GM18861 (cell line): ENCODE measurements around the gene PGM1.

Source experiments
- ATAC-seq: cut with Tn5 transposase; IDR thresholded peaks from one replicate; pipeline ENCODE4 v1.9.1; 2021; ENCODE audit not compliant: unreplicated experiment

Gene PGM1

GRCh38 chr1:63600248-63600647, 7.0 kb downstream of the PGM1 start:
- ATAC-seq: no peak

DNA sequence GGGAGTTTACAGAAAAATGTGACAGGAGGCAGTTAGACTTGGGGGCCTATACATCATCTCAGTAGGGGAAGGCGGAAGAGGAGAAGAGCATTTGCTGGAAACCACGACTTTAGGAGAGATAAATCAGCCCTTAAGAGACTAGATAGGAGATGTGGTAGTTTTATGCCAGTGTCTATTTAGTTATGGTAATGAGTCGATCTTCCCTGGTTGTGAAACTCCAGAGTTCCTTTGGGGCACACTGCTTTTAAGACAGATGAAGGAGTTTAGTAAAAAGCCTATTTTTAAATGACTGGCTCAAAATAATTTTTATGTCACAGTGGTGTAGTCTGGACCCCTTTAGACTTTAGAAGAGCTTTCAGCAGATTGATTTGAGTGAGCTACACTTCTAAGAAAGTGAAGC, 7.8 kb downstream of the PGM1 start:
- ATAC-seq: no peak

DNA sequence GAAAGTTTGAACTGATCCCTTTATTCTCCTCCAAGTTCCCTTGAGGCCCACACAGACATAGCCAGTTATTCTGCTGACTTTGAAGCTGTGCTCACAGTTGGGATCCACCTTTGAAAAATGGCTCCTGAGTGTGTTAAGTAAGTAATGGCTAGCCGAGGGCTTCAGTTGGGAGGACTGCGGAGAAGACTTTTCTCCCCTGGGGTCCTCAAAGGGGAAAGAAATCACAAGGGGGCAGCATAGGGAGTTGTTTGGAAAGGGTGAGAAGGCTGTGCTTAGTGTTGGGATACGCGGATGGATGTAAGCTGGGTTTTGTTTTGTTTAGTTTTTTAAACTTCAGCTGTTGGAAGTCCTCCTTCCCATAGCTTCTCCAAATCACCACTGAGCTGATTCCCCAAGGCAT, 8.3 kb downstream of the PGM1 start:
- no peak for ATAC-seq

- no peak for ATAC-seq
These were observed 8.7 kb downstream of the PGM1 start for GRCh38 chr1:63601912-63602311.

- ATAC-seq: no peak
These were observed 9.4 kb downstream of the PGM1 start for GRCh38 chr1:63602629-63603028.

DNA sequence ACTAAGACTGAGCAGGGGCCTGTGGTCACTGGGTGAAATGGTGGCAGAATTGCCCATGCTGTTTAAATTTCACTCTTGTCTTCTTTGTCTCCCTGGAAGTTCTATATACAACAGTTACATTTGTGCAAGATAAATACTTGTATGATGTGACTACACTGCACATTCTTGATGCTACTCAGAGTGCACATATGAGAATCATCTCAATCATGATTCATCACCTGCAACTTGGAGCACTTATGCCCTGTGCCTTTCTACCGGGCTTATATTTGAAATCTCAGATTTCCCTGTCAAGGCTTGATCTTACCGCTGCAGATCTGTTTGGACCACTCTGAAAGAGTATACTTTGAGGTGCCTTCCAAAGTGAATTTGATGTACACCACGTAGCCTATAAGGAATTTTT, 10.6 kb downstream of the PGM1 start:
- ATAC-seq: no peak

DNA sequence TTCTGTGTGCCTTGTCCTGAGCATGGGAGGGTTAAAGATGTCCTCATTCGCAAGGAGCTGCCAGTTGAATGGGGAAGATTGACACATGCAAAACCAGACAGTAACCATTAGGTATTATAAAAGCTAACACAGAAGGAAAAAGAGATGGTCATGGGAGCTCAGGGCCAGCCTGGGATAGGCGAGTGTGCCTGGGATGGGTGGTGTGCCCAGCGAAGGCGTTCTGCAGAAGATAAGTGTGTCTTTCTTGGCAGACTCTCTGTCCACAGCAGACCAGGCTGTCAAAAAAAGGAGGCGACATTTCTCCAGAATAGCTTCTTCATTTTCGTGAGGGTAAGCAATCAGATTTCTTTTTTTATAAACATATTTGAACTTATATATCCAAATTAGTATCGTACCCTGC, 14.1 kb downstream of the PGM1 start:
- no peak for ATAC-seq

DNA sequence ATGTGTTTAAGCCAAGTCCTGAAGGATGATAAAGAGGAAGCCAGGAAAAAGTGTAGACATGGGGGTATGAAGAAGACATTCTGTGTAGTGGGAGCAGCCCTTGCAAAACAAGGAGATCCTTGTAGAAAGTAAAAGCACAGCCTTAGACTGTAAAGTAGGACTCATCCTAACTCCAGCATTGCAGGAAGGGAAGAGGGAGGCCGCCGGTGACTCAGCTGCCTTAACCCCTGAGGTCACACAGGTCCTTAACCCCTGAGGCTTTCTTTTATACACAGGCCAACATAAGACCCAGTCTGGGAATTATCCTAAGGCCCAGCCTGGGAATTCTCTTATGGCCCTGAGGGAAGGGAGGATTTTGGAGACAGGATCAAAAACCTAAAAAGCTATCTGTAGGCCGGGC, 18.0 kb downstream of the PGM1 start:
- no peak for ATAC-seq

DNA sequence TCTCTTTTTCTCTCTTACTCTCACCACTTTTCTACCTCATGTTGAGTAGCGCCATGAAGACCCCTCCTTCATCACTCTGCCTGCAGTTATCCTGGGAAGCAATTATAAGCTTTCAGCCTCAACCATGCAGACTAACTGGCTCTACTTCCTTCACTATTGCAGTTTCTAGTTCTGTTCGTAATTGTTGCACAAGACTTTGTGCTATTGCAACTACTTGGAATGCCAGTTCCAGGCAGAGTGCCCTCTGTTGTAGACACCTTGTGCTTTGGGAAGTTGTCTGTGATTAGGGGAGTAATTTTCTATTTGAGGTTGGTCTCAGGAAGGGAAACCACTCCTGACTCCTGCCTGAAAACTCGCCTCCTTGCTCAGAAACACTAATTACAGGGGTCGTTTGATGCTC, 19.4 kb downstream of the PGM1 start:
- no peak for ATAC-seq

DNA sequence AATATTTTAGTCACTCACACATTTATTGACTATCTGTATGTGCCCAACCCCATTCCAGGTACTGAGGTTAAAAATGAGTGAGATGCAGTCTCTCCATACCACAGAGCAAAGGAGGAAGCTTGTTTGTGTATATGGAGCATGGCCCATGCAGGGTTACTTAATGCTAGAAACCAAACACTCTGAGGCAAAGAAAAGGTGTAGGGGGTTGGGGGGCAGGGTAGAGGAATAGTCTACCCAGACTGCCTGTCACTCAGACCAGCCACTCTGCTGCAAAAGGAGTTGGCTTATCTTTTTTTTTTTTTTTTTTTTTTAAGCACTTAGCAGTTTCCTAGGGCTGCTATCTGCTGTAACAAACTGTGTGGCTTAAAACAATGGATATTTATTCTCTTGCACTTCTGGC, 19.8 kb downstream of the PGM1 start:
- ATAC-seq: no peak

GRCh38 chr1:63615768-63616420, 22.7 kb downstream of the PGM1 start:
- peak; percentile 66 for ATAC-seq

DNA sequence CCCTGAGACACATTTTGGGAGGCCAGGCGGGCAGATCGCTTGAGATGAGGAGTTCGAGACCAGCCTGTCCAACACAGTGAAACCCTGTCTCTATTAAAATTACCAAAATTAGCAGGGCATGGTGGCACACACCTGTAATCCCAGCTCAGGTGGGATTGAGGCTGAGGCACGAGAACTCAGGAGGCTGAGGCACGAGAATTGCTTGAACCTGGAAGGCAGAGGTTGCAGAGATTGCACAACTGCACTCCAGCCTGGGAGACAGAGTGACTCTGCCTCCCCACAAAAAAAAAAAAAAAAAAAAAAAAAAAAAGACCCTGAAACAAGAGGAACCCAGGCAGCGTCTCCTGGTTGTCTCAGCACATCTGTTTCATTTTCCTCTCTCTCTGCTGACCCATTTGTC, 24.2 kb downstream of the PGM1 start:
- no peak for ATAC-seq

DNA sequence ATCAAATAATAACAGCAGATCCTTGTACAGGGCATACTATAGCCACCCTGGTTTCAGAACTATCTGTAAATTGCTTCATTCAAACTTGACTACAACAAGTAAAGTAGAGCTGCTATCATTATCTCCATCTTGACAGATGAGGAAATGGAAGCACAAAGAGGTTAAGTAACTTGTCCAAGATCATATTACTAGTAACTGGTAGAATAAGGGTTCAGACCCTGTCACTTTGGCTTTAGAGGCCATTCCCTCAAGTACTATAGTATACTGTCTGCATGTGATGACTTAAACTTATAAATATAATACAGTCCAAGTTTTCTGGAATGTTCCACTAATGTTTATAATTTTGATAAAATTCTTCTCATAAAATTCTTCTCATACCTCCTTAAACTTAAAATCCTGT, 24.8 kb downstream of the PGM1 start:
- no peak for ATAC-seq

DNA sequence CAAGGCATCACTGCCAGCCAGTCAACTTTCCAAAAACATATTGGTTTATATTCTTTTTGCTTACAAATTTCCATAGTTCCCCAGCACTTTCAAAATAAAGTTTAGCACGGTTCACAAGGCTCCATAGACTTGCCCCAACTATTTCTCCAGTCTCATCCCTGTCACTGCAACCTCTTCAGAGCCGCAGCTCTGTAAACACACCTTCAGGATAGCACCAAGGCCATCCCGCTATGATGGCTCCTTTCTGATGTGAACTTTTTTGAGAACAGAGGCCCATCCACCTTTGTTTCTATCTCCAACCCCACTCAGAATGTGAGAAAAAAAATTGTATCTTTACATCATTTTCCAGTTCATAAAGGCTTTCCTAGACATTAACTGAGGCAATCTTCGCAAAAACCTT, 26.3 kb downstream of the PGM1 start:
- no peak for ATAC-seq

- ATAC-seq: no peak
These were observed 27.5 kb downstream of the PGM1 start for GRCh38 chr1:63620671-63621070.

- ATAC-seq: no peak
These were observed 27.9 kb downstream of the PGM1 start for GRCh38 chr1:63621075-63621474.

GRCh38 chr1:63621698-63622097, 28.5 kb downstream of the PGM1 start:
- no peak for ATAC-seq

GRCh38 chr1:63622849-63623566, 29.8 kb downstream of the PGM1 start:
- ATAC-seq: no peak

GRCh38 chr1:63623952-63624351, 30.7 kb downstream of the PGM1 start:
- no peak for ATAC-seq

GRCh38 chr1:63624911-63625310, 31.7 kb downstream of the PGM1 start:
- no peak for ATAC-seq

DNA sequence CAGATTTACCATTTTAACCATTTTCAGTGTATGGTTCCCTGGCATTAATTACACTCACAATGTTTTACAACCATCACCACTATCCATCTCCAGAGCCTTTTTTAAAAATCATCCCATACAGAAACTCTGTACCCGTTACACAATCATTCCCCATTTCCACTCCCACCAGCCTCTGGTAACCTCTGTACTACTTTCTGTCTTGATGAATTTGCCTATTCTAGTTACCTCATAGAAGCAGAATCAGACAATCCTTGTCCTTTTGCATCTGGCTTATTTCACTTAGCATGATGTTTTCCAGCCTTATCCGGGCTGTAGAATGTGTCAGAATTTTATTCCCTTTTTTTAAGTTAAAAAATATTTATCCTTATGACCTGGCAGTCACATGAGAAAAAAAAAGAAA, 33.0 kb downstream of the PGM1 start:
- ATAC-seq: no peak

DNA sequence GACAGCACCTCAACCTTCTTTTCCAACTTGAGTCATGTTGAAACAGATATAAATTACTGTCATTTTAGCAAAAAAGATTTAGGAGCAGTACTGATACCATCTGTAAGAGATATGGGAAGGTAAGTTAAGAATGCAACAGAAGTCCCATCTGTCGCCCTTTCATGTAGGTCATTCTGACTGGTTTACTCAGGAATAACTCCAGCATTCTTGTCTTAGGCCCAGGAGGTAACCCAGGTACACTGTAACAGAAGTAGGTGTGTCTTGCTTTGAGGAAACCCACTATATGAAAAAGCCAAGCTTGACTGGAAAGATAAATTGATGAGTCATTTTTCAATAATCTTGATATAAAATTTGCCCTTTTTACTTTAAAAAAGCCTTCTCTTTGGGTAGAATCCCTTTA, 35.4 kb downstream of the PGM1 start:
- ATAC-seq: no peak

GRCh38 chr1:63630238-63630637, 37.0 kb downstream of the PGM1 start:
- no peak for ATAC-seq
